ENCODE results near the gene SPSB1. TPM values are rescaled to one million over a fixed set of nuclear protein-coding genes. Genes with fewer than 3 reads are reported as not detected.
A peak's percentile ranks its signal among the peaks of the same experiment; 100 is the strongest.

SPSB1 gene
- polyA plus RNA-seq, 1 donor (not counting 4 experiments of a cell fraction or from before 2014, with no cell fraction given), result 19.8 TPM

DNA sequence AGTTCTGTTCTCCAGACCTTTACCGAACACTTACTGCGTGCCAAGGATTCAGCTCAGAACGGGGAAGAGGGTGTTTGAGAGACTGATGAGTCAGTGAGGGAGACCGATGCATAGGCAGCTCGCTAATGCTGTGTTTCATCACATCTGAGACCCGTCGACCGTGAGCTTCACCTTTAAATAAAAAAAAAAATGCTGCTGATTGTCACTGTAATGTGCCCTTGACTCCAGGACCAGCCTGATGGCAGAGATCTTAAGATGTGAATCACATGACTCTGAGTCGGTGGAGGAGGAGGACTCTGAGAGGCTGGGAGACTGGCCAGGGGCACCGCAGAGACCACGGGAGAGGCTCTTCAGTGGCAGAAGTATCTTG, 28.8 kb downstream of the SPSB1 start:
- peaks cover 0 to 9% of the 10 kb centered on the region in 2 experiments for H3K36me3 ChIP-seq (ENCODE audit: control insufficient read depth in 2 of 2, extremely low read depth in 1 of 2, insufficient read depth in 2 of 2, low read length in 2 of 2)
- TF ChIP-seq EZH2 (IDR thresholded peaks at IDR 0.05; ENCODE audit: low read length) (no peak), CTCF (optimal IDR thresholded peaks at IDR 0.05 in 1 of 3, IDR thresholded peaks at IDR 0.05 in 1 of 3, conservative IDR thresholded peaks at IDR 0.05 in 1 of 3; ENCODE audit: extremely low read depth in 1 of 3, insufficient read depth in 2 of 3, low read length in 3 of 3) (no peak)
- H3K4me2 ChIP-seq (ENCODE audit: control insufficient read depth, extremely low read depth, insufficient read depth, low read depth, low read length), result peak overlapping the region; percentile 78
- dilution Hi-C loops (cut with MboI; ENCODE audit: extremely low pct_ligation_motif_present, low sequenced_read_pairs), result no loop called here
- peak overlapping the region; percentile 57 for H3K27ac ChIP-seq (ENCODE audit: control insufficient read depth, insufficient read depth, low read length)
- H3K9me3 ChIP-seq (ENCODE audit: control insufficient read depth, low read depth, low read length), result no peaks in the 10 kb centered on the region
- H3K4me1 ChIP-seq (ENCODE audit: control insufficient read depth, extremely low read depth, insufficient read depth, low read length), result peaks cover 51% of the 10 kb centered on the region
- DNase-seq (ENCODE audit: low read depth, low spot score), result peak; percentile 81
- no peaks in the 10 kb centered on the region for H3K27me3 ChIP-seq (ENCODE audit: control insufficient read depth, extremely low read depth, insufficient read depth, low read length)
- peak overlapping the region in 1 of 3 experiments; percentile 44 for H3K4me3 ChIP-seq (ENCODE audit: control insufficient read depth in 2 of 3, extremely low read depth in 1 of 3, insufficient read depth in 2 of 3, low read depth in 1 of 3, low read length in 3 of 3)
- H3K9me1 ChIP-seq (ENCODE audit: control insufficient read depth, extremely low read depth, insufficient read depth, low read length), result peaks cover 7% of the 10 kb centered on the region
- peaks cover 81% of the 10 kb centered on the region for H3K79me2 ChIP-seq (ENCODE audit: control insufficient read depth, insufficient read depth, low read length)
- no peak overlapping the region for H2AFZ ChIP-seq (ENCODE audit: control insufficient read depth, low read length)
- peak overlapping the region; percentile 71 for H3K9ac ChIP-seq (ENCODE audit: control insufficient read depth, extremely low read depth, insufficient read depth, low read length)
- H4K20me1 ChIP-seq (ENCODE audit: control insufficient read depth, extremely low read depth, insufficient read depth, low read length), result peaks cover 24% of the 10 kb centered on the region
- FAIRE-seq, result peak; percentile 98

GRCh38 chr1:9321986-9322660, 29.4 kb downstream of the SPSB1 start:
- Histone ChIP-seq H3K4me2 (ENCODE audit: control insufficient read depth, extremely low read depth, insufficient read depth, low read depth, low read length) (peak overlapping the region; percentile 78), H3K79me2 (ENCODE audit: control insufficient read depth, insufficient read depth, low read length) (peaks cover 79% of the 10 kb centered on the region)

More at GRCh38 chr1:9321986-9322660, 29.4 kb downstream of the SPSB1 start:
- FAIRE-seq, result no peak
- Histone ChIP-seq H3K4me1 (ENCODE audit: control insufficient read depth, extremely low read depth, insufficient read depth, low read length) (peaks cover 53% of the 10 kb centered on the region), H2AFZ (ENCODE audit: control insufficient read depth, low read length) (no peak overlapping the region), H4K20me1 (ENCODE audit: control insufficient read depth, extremely low read depth, insufficient read depth, low read length) (peaks cover 24% of the 10 kb centered on the region), H3K4me3 (ENCODE audit: control insufficient read depth in 2 of 3, extremely low read depth in 1 of 3, insufficient read depth in 2 of 3, low read depth in 1 of 3, low read length in 3 of 3) (no peak overlapping the region), H3K9me3 (ENCODE audit: control insufficient read depth, low read depth, low read length) (no peaks in the 10 kb centered on the region), H3K27ac (ENCODE audit: control insufficient read depth, insufficient read depth, low read length) (no peak overlapping the region), H3K36me3 (ENCODE audit: control insufficient read depth in 2 of 2, extremely low read depth in 1 of 2, insufficient read depth in 2 of 2, low read length in 2 of 2) (peaks cover 0 to 9% of the 10 kb centered on the region in 2 experiments), H3K27me3 (ENCODE audit: control insufficient read depth, extremely low read depth, insufficient read depth, low read length) (no peaks in the 10 kb centered on the region), H3K9me1 (ENCODE audit: control insufficient read depth, extremely low read depth, insufficient read depth, low read length) (peaks cover 7% of the 10 kb centered on the region), H3K9ac (ENCODE audit: control insufficient read depth, extremely low read depth, insufficient read depth, low read length) (peak overlapping the region; percentile 71)
- no peak for TF ChIP-seq EZH2 (IDR thresholded peaks at IDR 0.05; ENCODE audit: low read length)
- TF ChIP-seq CTCF (optimal IDR thresholded peaks at IDR 0.05 in 1 of 3, IDR thresholded peaks at IDR 0.05 in 1 of 3, conservative IDR thresholded peaks at IDR 0.05 in 1 of 3; ENCODE audit: extremely low read depth in 1 of 3, insufficient read depth in 2 of 3, low read length in 3 of 3), result no peak
- no peak for DNase-seq (ENCODE audit: low read depth, low spot score)
- dilution Hi-C loops (cut with MboI; ENCODE audit: extremely low pct_ligation_motif_present, low sequenced_read_pairs), result no loop called here

Measured in keratinocyte (primary cell).